Common myeloid progenitor, CD34-positive (primary cell): ENCODE data around the gene S1PR3.
A peak's percentile ranks its signal among the peaks of the same experiment; 100 is the strongest.

Source experiments
- CTCF ChIA-PET: fragments of 350-600 bp; sonication (Branson Sonifier 250); formaldehyde crosslinking; loops from one replicate; lab custom pipeline; 2021; ENCODE audit warnings: antibody characterized with exemption; lab: Charles Lee
- POLR2A ChIA-PET: fragments of 350-600 bp; sonication (Branson Sonifier 250); formaldehyde crosslinking; loops from one replicate; lab custom pipeline; 2021; ENCODE audit warnings: antibody characterized with exemption; lab: Charles Lee
- DNase-seq, 3 donors: peaks; one replicate each; pipeline versions ENCODE4 v3.0.0 to v3.0.0-alpha.2; 2013
- H3K27ac ChIP-seq, 2 experiments: 1 replicate in 1 of 2; 2 replicates in 1 of 2; pipeline ENCODE4 v1.7.0; 2013; ENCODE audit warnings: inconsistent platforms in 2 of 2, low read length in 2 of 2, mild to moderate bottlenecking in 2 of 2, low read depth in 1 of 2, moderate library complexity in 1 of 2; ENCODE audit not compliant: severe bottlenecking in 2 of 2, insufficient read depth in 1 of 2, poor library complexity in 1 of 2
- H3K27me3 ChIP-seq, 5 experiments: replicated peaks in 2 of 5; 1 replicate in 3 of 5; 2 replicates in 2 of 5; pipeline versions ENCODE4 v1.6.1 to v1.7.0; 2013; ENCODE audit warnings: low read length in 4 of 5, mild to moderate bottlenecking in 2 of 5, moderate library complexity in 2 of 5, inconsistent platforms in 1 of 5; ENCODE audit not compliant: insufficient read depth in 5 of 5, control insufficient read depth in 4 of 5
- H3K36me3 ChIP-seq, 4 experiments: 1 replicate in 2 of 4; 2 replicates in 2 of 4; pipeline versions ENCODE4 v1.6.1 to v1.7.0; 2013; ENCODE audit warnings: low read length in 3 of 4, control low read depth in 1 of 4, mild to moderate bottlenecking in 1 of 4; ENCODE audit not compliant: control insufficient read depth in 4 of 4, insufficient read depth in 4 of 4
- H3K4me1 ChIP-seq, 4 experiments: 1 replicate in 3 of 4; 2 replicates in 1 of 4; pipeline versions ENCODE4 v1.6.1 to v1.7.1; 2013; ENCODE audit warnings: low read length in 3 of 4, mild to moderate bottlenecking in 3 of 4, control low read depth in 1 of 4, inconsistent platforms in 1 of 4, moderate library complexity in 1 of 4; ENCODE audit not compliant: control insufficient read depth in 4 of 4, insufficient read depth in 4 of 4; ENCODE audit errors: control extremely low read depth in 1 of 4
- H3K4me3 ChIP-seq, 7 experiments: 1 replicate in 4 of 7; 2 replicates in 3 of 7; pipeline versions ENCODE4 v1.5.1 to v1.7.0; 2013; ENCODE audit warnings: mild to moderate bottlenecking in 7 of 7, low read length in 6 of 7, moderate library complexity in 6 of 7, inconsistent platforms in 2 of 7, low read depth in 2 of 7, control low read depth in 1 of 7; ENCODE audit not compliant: insufficient read depth in 4 of 7, control insufficient read depth in 1 of 7; ENCODE audit errors: extremely low read depth in 1 of 7
- H3K9me3 ChIP-seq, 5 experiments: 1 replicate in 4 of 5; 2 replicates in 1 of 5; pipeline versions ENCODE4 v1.6.1 to v1.7.1; 2013; ENCODE audit warnings: low read length in 4 of 5, mild to moderate bottlenecking in 2 of 5, inconsistent platforms in 1 of 5, low read depth in 1 of 5, moderate library complexity in 1 of 5; ENCODE audit not compliant: control insufficient read depth in 4 of 5, insufficient read depth in 2 of 5; ENCODE audit errors: control extremely low read depth in 1 of 5
- WGBS: methylation state at CpG from one replicate; pipeline ENCODE4 v1.1.5; 2013; ENCODE audit not compliant: insufficient coverage; 5-methylcytosine and 5-hydroxymethylcytosine counted together

S1PR3 gene

DNA sequence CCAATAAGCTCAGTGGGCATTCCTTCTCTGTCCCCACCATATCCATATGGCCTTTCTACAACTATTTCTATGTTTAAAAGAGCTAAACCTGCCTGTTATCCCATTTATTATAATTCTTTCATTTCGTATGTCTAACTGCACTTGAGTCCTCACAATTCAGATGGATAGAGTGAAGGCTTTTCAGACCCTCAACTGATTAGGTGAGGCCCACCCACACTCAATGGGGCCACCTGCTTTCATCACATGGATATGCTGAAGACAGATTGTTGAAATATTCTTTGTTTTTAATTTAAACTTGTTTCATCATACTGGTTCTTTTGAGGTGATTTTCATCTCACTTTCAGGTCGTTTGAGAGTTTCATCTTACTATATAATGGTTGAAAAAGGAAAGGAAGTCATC is 5.7 kb upstream of the S1PR3 start:
- 86% methylated on average over 1 of the region's 2 CpGs for WGBS
- Histone ChIP-seq H3K27me3 (peaks cover 0 to 39% (median 17%) of the 10 kb centered on the region in 5 experiments), H3K9me3 (peaks cover 0 to 9% (median 1%) of the 10 kb centered on the region in 5 experiments), H3K4me1 (peaks cover 0 to 11% (median 5%) of the 10 kb centered on the region in 4 experiments), H3K4me3 (no peak overlapping the region), H3K36me3 (no peaks in the 10 kb centered on the region), H3K27ac (no peak overlapping the region)
- CTCF ChIA-PET = no interaction called here
- POLR2A ChIA-PET = no interaction called here
- no peak for DNase-seq

DNA sequence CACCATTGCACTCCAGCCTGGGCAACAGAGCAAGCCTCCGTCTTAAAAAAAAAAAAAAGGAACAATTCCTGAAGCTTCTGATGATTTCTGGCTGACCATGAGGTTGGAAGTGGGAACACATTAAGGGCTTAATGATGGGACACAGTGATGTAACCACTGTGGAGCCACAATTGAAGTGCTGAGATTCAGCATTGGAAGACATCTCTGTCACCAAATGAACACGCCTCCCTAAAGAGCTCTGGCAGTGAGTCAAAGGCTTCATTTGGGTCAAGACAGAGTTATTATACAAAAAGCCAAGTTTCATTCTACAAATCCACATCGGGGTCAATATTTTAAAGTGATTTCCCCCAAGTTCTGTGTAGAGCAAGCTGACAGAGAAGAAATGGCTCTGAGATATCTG is 4.5 kb upstream of the S1PR3 start:
- 94% methylated on average over 3 of the region's 3 CpGs for WGBS
- Histone ChIP-seq H3K27ac (no peak overlapping the region), H3K4me1 (peaks cover 0 to 20% (median 10%) of the 10 kb centered on the region in 4 experiments), H3K4me3 (no peak overlapping the region), H3K27me3 (peaks cover 0 to 49% (median 18%) of the 10 kb centered on the region in 5 experiments), H3K36me3 (no peaks in the 10 kb centered on the region), H3K9me3 (peaks cover 0 to 5% (median 1%) of the 10 kb centered on the region in 5 experiments)
- ChIA-PET POLR2A (no interaction called here), CTCF (no interaction called here)
- DNase-seq = no peak

DNA sequence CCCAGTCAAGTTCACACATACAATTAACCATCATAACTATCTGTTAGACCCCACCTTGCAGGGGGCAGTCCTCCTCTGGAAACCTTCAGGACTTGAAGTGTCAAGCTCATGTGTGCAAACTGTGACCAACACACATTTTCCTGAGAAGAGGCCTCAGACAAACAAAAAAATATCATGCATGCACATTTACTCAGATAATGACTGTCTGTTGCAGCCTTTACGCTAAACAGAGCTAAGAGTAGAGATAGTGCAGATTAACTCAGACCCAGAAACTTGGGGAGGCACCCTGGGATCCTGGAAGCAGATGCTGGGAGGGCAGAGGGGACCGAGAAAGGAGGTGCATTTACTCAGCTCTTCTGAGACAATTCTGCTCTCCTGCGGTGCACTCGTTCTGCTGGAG is 3.6 kb upstream of the S1PR3 start:
- ChIA-PET CTCF (no interaction called here), POLR2A (no interaction called here)
- peaks cover 4 to 58% (median 20%) of the 10 kb centered on the region in 5 experiments for H3K27me3 ChIP-seq
- peaks cover 0 to 3% (median 0%) of the 10 kb centered on the region in 5 experiments for H3K9me3 ChIP-seq
- H3K4me1 ChIP-seq = peaks cover 0 to 24% (median 13%) of the 10 kb centered on the region in 4 experiments
- WGBS = 61% methylated on average over 3 of the region's 4 CpGs
- no peak for DNase-seq
- H3K36me3 ChIP-seq = no peaks in the 10 kb centered on the region
- H3K27ac ChIP-seq = no peak overlapping the region
- H3K4me3 ChIP-seq = no peak overlapping the region

DNA sequence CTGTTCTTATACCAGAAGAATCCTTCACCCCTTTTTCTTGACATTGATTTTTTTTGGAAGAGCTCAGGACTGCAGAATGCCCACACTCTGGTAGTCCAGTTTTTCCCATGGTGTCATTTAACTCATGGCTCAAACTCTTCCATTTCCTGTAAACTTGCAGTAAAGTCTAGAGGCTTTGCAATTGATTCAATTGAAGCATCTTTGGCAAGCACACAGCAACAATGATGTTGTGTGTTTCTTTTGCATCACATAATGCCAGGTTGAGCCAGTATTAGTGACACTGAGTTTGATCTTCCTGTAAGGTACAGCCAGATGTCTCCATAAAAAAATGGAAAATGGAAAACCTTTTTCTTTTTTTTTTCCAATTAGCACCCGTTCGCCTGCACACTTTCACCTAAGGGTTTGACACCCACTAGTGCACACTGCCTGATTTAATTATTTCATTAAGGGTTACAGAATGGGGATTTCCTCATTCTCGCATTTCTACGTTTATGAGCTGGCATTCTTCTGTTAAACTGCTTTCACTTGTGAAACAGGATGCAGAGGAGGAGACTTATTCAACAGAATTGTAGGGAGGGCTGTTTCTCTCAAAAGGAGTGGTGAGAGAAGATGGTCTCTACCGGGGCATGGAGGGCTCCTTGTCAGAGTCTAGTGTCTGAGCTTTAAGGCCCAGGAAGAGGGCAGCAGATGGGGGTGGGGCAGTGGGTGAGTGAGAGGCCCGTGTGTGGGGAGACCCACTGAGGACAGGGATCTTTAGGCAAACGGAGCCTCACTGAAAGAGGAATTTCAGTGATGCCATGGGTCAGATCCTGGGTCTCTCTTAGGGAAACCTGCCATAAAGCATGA is 2.2 kb upstream of the S1PR3 start:
- Histone ChIP-seq H3K9me3 (peaks cover 0 to 3% (median 0%) of the 10 kb centered on the region in 5 experiments), H3K27me3 (peaks cover 4 to 70% (median 23%) of the 10 kb centered on the region in 5 experiments), H3K4me3 (peak overlapping the region in 1 of 7 experiments; percentile 11), H3K4me1 (peaks cover 0 to 24% (median 13%) of the 10 kb centered on the region in 4 experiments), H3K27ac (no peak overlapping the region), H3K36me3 (no peaks in the 10 kb centered on the region)
- ChIA-PET POLR2A (no interaction called here), CTCF (interaction anchor here (0.7 kb wide), 1 partner anchor 16 kb away, joined by 3 read pairs; no protein-coding TSS in a partner anchor)
- 9% methylated on average over 7 of the region's 7 CpGs for WGBS
- peak; percentile 28 to 79 (median 79) for DNase-seq

DNA sequence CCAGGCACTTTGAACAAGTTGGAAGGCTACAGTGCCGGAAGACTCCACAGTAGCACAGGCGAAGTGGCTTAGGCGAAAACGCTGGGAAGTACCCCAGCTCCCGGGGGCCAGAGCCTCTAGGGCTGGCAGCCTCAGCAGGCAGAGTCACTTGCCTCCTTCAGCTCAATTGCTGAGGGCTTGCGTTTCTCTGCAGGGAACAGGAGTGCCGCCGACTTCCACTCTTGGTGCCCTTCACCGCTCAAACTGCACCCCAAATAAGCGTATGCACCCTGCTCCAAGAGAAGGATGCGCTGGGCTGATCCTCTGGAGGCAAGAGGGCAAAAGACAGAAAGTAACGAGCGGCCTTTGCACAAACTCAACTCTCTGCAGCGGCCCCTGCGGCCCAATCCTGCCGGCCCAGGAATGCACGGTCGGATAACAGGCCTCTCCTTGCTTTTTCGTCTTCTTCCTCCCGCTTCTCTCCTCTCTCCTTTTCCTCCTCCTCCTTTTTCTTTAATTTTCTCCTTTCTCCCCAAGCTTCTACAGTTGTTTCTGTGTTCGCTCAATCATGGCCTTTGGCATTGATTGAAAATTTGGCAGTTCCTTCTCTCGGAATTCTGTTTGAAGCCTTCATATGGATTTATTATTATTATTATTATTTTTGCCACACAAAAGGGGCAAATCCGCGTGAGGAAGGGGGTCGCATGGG is 1.1 kb upstream of the S1PR3 start:
- Histone ChIP-seq H3K4me3 (peak overlapping the region in 1 of 7 experiments; percentile 57), H3K4me1 (peaks cover 0 to 24% (median 13%) of the 10 kb centered on the region in 4 experiments), H3K27ac (no peak overlapping the region), H3K36me3 (no peaks in the 10 kb centered on the region), H3K27me3 (peaks cover 4 to 73% (median 27%) of the 10 kb centered on the region in 5 experiments), H3K9me3 (peaks cover 0 to 3% (median 0%) of the 10 kb centered on the region in 5 experiments)
- POLR2A ChIA-PET = no interaction called here
- no peak for DNase-seq
- CTCF ChIA-PET = no interaction called here
- 79% methylated on average over 23 of the region's 25 CpGs for WGBS

DNA sequence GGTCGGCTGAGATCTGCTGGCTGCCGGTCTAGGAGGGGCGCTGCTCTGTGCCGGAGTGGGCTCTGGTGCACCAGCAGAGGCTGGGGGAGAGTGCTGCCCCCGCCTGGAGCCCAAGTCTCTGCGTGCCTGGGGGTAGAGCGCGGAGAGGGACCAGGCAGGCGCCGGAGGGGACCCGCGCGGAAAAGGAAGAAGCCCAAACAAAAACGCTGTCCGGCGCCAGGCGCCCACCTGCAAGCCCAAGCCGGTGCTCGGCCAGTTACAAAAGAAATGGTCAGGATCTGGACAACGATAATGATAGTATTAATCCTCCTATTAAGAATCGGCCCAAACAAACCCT is 571 bp upstream of the S1PR3 start:
- ChIA-PET CTCF (no interaction called here), POLR2A (no interaction called here)
- WGBS = 26% methylated on average over 14 of the region's 21 CpGs
- H3K9me3 ChIP-seq = peaks cover 0 to 3% (median 0%) of the 10 kb centered on the region in 5 experiments
- peak in 1 of 3 donors; percentile 10 for DNase-seq
- H3K36me3 ChIP-seq = no peaks in the 10 kb centered on the region
- peaks cover 0 to 24% (median 13%) of the 10 kb centered on the region in 4 experiments for H3K4me1 ChIP-seq
- peaks cover 4 to 75% (median 28%) of the 10 kb centered on the region in 5 experiments for H3K27me3 ChIP-seq
- H3K27ac ChIP-seq = no peak overlapping the region
- peak overlapping the region in 5 of 7 experiments; percentile 15 to 57 (median 45) for H3K4me3 ChIP-seq
